Astrocyte of the cerebellum (primary cell): ENCODE measurements around the gene GK.
A peak's percentile ranks its signal among the peaks of the same experiment; 100 is the strongest.
"Not testable (repeated sequence)": the region's sequence is repeated elsewhere in the genome, so short reads cannot be mapped to it uniquely, and the experiment has no call there.

Experiments
- DNase-seq: peaks from one replicate; pipeline ENCODE4 v3.0.0-alpha.2; 2011; ENCODE audit warnings: low read depth
- H3K4me3 ChIP-seq: 2 replicates; pipeline ENCODE4 v1.5.1; 2011; ENCODE audit warnings: mild to moderate bottlenecking, low read depth, low read length, moderate library complexity
- CTCF ChIP-seq: IDR thresholded peaks from 2 replicates; pipeline ENCODE4 v1.5.1; 2012; ENCODE audit warnings: low read length, low read depth, moderate library complexity, mild to moderate bottlenecking; ENCODE audit errors: missing control alignments
- in situ Hi-C: cut with HindIII; loops from 2 replicates; pipeline ENCODE4 v1.10.0; 2017; ENCODE audit warnings: low sequenced_read_pairs

Gene GK

DNA sequence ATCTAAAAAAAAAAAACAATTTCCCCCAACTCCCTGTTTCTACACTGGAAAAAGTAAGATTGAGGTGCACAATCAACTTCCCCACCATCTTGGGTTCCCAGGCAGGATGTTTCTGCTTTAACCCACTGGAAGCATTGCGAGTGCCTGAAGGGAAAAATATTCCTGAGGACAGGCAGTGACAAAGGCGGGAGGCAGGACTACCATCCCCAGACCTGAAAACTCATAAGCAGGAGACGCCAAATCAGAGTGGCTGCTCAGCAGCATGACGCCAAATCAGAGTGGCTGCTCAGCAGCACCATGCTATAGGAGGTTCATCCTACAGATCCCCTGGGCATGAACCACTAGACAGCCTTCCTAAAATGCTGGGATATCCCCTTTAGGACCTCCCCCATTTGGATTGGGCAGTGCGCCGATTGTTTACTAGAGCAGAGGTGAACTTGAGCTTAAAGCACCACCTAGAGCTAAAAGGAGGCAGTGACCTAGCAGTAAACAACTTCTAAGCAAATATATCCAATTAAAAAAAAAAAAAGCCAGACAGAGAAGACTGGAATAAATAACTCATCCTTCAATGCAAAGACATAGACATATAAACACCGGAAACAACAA lies 35.0 kb upstream of the GK start:
- H3K4me3 ChIP-seq: no peak overlapping the region
- DNase-seq: no peak
- no peak for TF ChIP-seq CTCF
- in situ Hi-C loops: no loop called here

- no peak overlapping the region for H3K4me3 ChIP-seq
- no peak for TF ChIP-seq CTCF
- in situ Hi-C loops: no loop called here
- DNase-seq: no peak
These were observed 33.1 kb upstream of the GK start for GRCh38 chrX:30620125-30620524.

DNA sequence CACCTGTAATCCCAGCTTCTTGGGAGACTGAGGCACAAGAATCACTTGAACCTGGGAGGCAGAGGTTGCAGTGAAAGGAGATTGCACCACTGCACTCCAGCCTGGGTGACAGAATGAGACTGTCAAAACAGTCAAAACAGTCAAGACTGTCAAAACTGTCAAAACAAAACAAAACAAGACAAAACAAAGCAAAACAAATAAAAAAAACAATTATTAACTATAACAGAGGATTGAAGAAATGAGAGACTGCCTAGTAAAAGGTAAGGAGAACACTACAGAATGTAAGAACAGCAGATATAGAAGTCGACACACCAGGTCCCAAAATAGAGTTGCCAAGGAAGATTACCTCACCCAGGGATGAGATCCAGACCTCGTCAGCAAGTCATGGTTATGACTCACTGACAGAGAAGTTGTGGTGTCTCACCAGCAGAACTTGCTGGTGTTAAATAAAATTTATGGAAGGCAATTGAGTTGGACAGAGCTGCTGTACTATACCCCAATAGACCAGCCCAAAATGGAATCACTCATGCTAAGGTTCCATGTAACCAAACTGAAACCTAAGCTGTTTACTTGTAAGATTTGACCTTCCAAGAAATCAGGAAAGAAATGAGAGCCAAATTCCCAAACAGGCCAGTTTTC lies 32.1 kb upstream of the GK start:
- in situ Hi-C loops: no loop called here
- DNase-seq: peak; percentile 62

DNA sequence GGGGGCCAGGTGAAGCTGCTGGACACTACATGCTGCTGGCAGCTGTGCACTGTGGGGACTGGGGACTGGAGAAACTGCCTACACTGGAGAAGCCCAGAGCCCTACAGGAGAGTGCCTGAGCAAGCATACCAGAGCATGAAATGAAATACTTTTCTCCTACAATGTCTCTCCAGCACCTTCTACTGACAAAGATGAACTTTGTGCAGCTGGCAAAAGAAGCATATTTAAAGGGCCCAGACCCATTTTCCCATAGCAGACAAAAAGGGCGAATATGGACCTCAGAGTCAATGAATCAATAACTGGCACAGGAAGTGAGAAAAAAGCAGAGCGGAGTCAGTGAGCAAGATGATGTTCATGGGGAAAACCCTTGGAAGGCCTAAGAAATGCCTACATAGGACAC lies 30.9 kb upstream of the GK start:
- DNase-seq: no peak
- TF ChIP-seq CTCF: no peak
- in situ Hi-C loops: no loop called here
- H3K4me3 ChIP-seq: no peak overlapping the region

More for the DNA sequence above, 32.1 kb upstream of the GK start:
- no peak for TF ChIP-seq CTCF
- H3K4me3 ChIP-seq: no peak overlapping the region

DNA sequence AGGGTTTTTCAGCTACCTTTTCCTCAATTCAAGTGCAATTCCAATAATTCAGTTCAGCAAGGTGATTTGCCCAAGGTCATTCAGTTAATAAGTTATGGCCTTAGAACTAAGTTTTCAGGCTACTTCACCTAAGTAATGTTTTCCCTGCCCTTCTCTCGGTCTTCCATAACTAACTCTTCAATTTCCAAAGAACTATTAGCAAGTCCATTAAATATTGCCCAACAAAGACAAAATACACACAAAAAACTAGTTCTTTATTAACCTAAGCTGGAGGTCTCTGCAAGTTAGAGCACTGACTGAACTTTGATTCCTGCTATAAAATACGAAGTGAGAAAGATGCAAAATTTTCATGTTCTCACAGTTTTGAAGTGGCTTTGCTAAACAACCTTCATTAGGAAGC lies 26.8 kb upstream of the GK start:
- no peak for DNase-seq
- in situ Hi-C loops: no loop called here
- no peak overlapping the region for H3K4me3 ChIP-seq
- TF ChIP-seq CTCF: no peak

- DNase-seq: no peak
- no peak for TF ChIP-seq CTCF
- H3K4me3 ChIP-seq: no peak overlapping the region
- in situ Hi-C loops: no loop called here
These were observed 25.2 kb upstream of the GK start for GRCh38 chrX:30627818-30628652.

- H3K4me3 ChIP-seq, in situ Hi-C loops: not testable (repeated sequence)
These were observed 19.2 kb upstream of the GK start for GRCh38 chrX:30634070-30634469.

More at GRCh38 chrX:30634070-30634469, 19.2 kb upstream of the GK start:
- not testable (repeated sequence) for DNase-seq
